ENCODE measurements around the gene ZNF410. TPM values are rescaled to one million over a fixed set of nuclear protein-coding genes. Genes with fewer than 3 reads are reported as not detected.
A peak's percentile ranks its signal among the peaks of the same experiment; 100 is the strongest.

Gene ZNF410
- total and polyA plus RNA-seq, 2 of the 13 experiments (the other 11 are each of a cell fraction or from before 2014, with no cell fraction given), result 19.2 to 44.3 TPM

DNA sequence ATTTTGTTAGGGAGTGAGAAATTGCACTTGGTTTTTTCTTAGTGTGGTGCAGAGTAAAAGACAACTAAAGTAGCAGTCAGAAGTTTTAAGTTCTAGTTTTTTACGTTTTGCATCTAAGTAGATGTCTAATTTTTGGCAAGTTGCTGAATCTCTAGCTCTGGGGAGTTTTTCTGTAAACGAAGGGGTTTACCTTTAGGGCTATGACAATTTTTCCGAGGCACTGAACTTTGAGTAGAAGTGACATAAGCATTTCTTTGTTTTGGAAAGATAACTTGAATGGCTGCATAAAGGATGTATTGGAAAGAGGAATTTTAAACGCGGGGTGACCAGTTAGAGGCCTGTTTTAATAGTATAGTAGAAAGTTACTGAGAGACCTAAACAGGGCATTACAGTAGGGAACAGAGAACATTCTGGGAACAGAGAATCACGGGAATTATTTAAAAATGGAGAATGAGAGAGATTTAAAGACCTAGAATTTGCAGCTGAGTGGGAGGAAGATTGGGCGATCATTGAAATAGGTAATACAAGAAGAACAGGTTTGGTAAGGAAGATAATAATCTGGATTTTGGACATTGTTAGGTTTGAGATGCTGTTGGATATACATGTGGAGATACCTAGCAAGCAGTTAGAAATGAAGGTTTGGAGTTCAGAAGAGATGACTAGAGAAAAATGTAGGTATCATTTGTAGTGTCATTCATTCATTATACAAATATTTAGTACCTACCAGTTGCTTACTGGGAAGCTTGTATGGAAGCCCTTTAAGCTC is 1.2 kb downstream of the ZNF410 start (continued):
- TF ChIP-seq, protein P1, sequence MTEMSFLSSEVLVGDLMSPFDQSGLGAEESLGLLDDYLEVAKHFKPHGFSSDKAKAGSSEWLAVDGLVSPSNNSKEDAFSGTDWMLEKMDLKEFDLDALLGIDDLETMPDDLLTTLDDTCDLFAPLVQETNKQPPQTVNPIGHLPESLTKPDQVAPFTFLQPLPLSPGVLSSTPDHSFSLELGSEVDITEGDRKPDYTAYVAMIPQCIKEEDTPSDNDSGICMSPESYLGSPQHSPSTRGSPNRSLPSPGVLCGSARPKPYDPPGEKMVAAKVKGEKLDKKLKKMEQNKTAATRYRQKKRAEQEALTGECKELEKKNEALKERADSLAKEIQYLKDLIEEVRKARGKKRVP (CRISPR knock-in tag; IDR thresholded peaks at IDR 0.05), result no peak

DNA sequence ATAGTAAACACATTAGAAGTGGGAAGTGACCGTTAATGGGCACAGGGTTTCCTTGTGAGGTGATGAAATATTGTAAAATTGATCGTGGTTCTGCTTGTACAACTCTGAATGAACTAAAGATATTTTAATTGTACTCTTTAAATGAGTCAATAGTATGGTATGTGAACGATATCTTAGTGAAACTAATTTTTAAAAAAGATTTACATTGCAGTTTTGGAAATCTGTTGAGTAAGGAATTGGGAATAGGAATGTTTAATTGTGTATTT is 1.7 kb downstream of the ZNF410 start:
- intact Hi-C loops (cut with micrococcal nuclease; ENCODE audit: unreplicated experiment) (loop anchor here (5.0 kb wide), 1 partner anchor 51 kb away; no protein-coding TSS in a partner anchor), in situ Hi-C loops (cut with HindIII; ENCODE audit: extremely low pct_ligation_motif_present, low pct_unique_long_range_greater_than_20kb) (no loop called here)
- H3K9ac ChIP-seq (ENCODE audit: insufficient read depth, low read depth, low read length), result peak overlapping the region; percentile 90
- H3K27ac ChIP-seq (ENCODE audit: extremely low read length, insufficient read depth, low read length), result peak overlapping the region; percentile 88
- ChIA-PET POLR2A (interaction anchor here (1.0 to 3.0 kb wide), 2 partner anchors 36 to 48 kb away, joined by 3 to 56 read pairs; partner anchors contain the start of gene PTGR2), CTCF (ENCODE audit: low intra/inter-chr PET ratio, low total read pairs) (no interaction called here)
- peak overlapping the region; percentile 65 to 99 (median 90) for H3K4me3 ChIP-seq (replicated peaks in 1 of 3; ENCODE audit: insufficient read depth in 1 of 3, low read depth in 2 of 3, low read length in 3 of 3)
- no peak for FAIRE-seq
- H3K79me2 ChIP-seq (ENCODE audit: insufficient read depth, low read length), result peaks cover 58% of the 10 kb centered on the region
- WGBS (ENCODE audit: low lambda C conversion rate), result 14% methylated on average over 3 of the region's 3 CpGs
- H3K4me2 ChIP-seq (ENCODE audit: low read depth, low read length), result peak overlapping the region; percentile 87
- no peaks in the 10 kb centered on the region for H3K27me3 ChIP-seq (ENCODE audit: control insufficient read depth in 1 of 2, insufficient read depth in 2 of 2, low read length in 2 of 2)
- DNase-seq (ENCODE audit: low spot score), result no peak
- no peaks in the 10 kb centered on the region for H3K9me3 ChIP-seq (ENCODE audit: low read length)
- no peak overlapping the region for H2AFZ ChIP-seq (ENCODE audit: low read length)
- peaks cover 35% of the 10 kb centered on the region for H3K4me1 ChIP-seq (ENCODE audit: insufficient read depth, low read length)
- TF ChIP-seq ZFX (CRISPR knock-in tag; IDR thresholded peaks at IDR 0.05; ENCODE audit: low read depth) (no peak), MXD4 (CRISPR knock-in tag; IDR thresholded peaks at IDR 0.05) (no peak), KDM5A (IDR thresholded peaks at IDR 0.05; ENCODE audit: borderline replicate concordance, low read length) (no peak)
- ATAC-seq, result no peak
- 0 out of 2 replicates have a peak, but pooled peaks cover 8% of the 10 kb centered on the region for H4K20me1 ChIP-seq (ENCODE audit: insufficient read depth, low read length)
- H3K36me3 ChIP-seq (replicated peaks in 1 of 2; ENCODE audit: control insufficient read depth in 1 of 2, insufficient read depth in 2 of 2, low read length in 2 of 2), result peaks cover 2 to 9% of the 10 kb centered on the region in 2 experiments; a peak in 1 of 5 replicates
- no TSS peak for BruUV-seq (replicated peaks)

Measured in HepG2 (cell line).